HG02571 (cell line): ENCODE measurements around the gene C19orf12.
A peak's percentile ranks its signal among the peaks of the same experiment; 100 is the strongest.
"Not testable (repeated sequence)": the region's sequence is repeated elsewhere in the genome, so short reads cannot be mapped to it uniquely, and the experiment has no call there.

Experiments
- ATAC-seq: cut with Tn5 transposase; IDR thresholded peaks from one replicate; pipeline ENCODE4 v1.9.1; 2021; ENCODE audit warnings: mild to moderate bottlenecking, moderate library complexity; ENCODE audit not compliant: unreplicated experiment

The C19orf12 gene

GRCh38 chr19:29731331-29731850 is 16.3 kb upstream of the C19orf12 start:
- ATAC-seq, result no peak

DNA sequence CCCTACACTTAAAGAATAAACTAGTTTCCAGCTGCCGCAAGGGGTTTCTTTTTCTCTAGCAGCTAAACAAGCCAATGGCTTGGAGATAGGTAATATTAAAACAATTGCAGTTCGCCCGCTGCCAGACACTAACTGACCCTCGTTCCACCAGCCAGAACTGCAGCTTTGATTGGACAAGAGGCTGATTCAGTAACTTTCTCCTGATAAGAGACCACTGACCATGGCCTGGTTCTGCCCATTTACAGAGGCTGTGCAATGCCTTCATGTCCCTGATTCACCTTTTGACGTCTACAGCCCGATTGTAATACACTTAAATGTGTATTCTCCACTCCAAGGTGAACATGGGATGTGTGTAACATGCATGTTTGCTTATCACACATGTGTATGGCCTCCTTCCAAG is 12.8 kb upstream of the C19orf12 start:
- ATAC-seq, result no peak

GRCh38 chr19:29724746-29725145 is 9.7 kb upstream of the C19orf12 start:
- ATAC-seq, result no peak

GRCh38 chr19:29724102-29724641 is 9.1 kb upstream of the C19orf12 start:
- ATAC-seq, result no peak

- ATAC-seq, result no peak
Observed at GRCh38 chr19:29717051-29717450, 2.0 kb upstream of the C19orf12 start.

- ATAC-seq, result peak; percentile 4
Observed at GRCh38 chr19:29715701-29716581, 880 bp upstream of the C19orf12 start.

DNA sequence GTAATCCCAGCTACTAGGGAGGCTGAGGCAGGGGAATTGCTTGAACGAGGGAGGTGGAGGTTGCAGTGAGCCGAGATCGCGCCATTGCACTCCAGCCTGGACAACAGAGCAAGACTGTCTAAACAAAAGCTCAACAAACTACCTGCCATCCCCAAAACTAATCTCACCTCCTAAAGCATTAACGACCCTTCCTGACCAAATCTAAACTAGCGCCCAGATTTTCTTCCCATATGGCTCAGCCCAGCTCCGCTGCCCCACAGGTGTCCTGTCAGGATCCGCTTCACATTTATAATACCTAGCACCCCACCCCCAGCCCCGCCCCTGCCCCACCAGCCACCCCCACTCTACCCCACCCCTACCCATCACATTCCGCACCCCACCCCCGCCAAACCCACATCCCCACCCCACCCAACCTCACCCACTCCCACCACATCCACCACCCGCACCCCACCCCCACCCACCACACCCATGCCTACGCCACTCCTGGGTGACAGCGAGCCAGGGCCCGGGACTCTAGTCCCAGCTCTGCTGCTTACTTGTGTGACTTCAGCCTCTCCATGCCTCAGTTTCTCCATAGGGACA is 599 bp downstream of the C19orf12 start:
- peak; percentile 11 for ATAC-seq

DNA sequence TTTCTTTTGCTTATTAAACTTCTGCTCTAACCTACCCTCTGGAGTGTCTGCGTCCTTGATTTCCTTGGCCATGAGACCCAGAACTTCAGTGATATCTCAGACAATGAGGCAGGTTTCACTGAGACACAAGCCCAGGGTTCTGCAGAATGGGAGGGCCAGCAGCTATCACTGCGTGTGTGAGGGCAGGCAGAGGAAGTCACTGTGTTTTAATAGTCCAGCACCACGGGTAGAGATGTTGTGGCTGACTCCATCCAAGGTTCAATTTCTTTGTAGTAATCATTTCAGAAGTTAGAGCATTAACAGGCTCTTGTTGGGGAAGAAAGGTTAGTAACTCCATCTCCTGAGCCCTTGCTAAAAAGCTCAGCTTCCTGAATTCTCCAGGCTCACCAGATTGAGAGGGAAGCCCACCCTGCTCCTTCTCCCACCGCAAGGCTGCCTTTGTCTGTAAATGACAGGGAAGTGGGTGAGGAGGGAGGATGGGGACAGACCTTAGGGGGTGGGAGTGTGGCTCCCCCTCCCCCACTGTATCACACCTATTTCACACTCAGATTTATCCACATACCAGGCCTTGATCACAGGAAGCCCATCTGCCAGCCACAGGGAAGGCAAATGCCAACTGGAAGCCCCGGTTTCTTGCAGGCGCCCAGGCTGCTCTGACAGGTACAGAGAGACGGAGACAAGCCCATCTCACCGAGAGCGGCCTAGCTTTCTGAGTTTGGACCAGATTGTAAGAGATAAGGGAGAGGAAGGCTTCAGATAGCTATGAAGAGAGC is 2.1 kb downstream of the C19orf12 start:
- no peak for ATAC-seq

- ATAC-seq, result no peak
Observed at GRCh38 chr19:29711584-29712132, 3.4 kb downstream of the C19orf12 start.

GRCh38 chr19:29709440-29709798 is 5.6 kb downstream of the C19orf12 start:
- ATAC-seq, result not testable (repeated sequence)

GRCh38 chr19:29708554-29709439 is 6.3 kb downstream of the C19orf12 start:
- ATAC-seq, result no peak

DNA sequence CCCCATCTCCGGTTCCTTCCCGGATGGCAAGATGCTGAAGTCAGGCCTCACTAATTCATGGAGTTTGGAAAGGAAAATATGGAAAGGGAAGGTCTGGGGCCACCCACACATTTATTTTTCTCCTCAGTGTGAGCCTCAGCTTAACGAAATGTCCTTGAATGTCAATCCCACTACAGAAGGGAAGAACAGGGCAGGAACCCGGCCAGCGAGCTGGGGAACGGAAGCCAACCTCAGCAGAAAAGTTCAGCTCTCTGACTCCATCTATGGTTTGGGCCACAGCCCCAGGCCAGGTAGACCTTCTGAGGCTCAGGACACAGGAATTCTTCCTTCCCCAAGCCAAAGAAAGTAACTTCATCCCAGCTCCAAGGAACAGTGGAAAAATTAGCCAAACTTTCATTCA is 8.4 kb downstream of the C19orf12 start:
- ATAC-seq, result no peak

DNA sequence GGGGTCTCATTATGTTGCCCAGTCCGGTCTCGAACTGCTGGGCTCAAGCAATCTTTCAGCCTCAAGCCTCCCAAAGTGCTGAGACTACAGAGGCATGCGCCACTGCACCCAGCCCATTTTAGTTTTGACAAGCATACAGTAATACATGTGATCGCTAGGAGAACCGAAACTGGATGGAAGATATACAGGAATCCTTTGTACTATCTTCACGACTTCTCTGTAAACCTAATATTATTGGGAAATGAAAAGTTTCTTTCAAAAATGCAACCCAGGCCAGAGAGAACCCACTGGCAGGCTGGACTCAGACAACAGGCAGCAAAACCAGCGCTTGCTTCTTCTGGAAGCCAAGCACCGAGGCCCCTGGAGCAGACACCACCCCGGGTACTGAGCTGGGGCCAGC is 9.4 kb downstream of the C19orf12 start:
- no peak for ATAC-seq

DNA sequence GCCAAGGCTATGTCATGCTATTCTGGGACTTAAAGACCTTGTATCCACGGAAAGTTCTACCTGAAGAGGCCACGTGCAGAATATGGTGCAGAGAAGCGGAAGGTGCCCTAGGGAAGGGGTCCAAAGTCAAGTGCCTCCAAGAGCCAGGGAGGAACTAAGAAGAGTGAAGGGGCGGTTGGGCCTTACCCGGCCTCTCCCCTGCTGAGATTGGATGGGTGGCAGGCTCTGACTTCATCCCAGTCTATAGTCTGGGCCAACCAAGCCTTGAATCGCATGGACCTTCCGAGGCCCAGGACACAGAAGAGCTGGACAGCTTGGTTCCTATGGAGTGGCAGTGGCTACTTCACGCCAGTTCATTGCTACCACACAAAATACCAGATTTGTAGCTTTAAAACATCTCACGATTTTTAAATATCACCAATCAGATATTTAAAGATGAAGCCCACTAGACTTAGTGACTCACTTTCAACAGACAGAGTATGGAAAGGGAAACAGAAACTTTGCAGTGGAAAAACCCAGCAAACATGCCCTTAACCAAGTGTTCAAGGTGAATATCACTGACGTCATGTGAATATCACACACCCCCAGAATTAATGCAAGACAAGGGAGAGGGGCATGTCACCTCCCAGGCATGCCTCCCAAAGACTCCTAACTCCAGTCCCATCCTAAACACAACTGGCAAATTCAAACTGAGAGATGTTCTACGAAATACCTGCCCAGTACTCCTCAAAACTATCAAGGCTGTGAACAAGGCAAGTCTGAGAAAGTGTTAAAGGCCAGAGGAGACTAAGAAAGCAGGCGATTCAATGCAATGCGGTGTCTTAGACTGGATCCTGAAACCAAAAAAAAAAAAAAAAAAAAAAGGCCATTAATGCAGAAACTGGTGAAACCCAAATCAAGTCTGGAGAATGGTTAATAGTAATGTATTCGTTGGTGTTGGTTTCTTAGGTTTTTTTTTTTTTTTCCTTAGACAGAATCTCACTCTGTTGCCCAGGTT is 10.2 kb downstream of the C19orf12 start:
- no peak for ATAC-seq

- ATAC-seq, result no peak
Observed at GRCh38 chr19:29702963-29703320, 12.1 kb downstream of the C19orf12 start.

- no peak for ATAC-seq
Observed at GRCh38 chr19:29702161-29702962, 12.7 kb downstream of the C19orf12 start.

DNA sequence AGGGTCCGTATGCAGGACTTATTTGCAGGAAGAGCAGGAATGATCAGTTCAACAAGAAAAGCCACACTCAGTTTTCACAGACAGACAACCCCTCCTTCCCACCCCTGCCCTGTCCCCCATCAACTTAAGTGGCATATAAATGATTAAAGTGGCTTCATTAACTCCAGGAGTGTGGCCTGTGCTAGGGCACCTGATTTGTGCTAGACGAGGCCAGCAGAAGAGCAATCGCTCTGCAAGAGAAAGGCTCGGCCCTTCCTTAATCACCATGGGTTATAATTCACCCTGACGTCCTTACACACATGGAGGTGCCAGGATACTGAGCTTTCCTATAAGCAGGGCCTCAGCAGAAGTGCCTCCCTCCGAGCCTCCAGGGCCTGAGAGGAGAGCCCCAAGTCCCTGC is 14.6 kb downstream of the C19orf12 start:
- ATAC-seq, result no peak

- no peak for ATAC-seq
Observed at GRCh38 chr19:29699861-29700260, 15.2 kb downstream of the C19orf12 start.
